GM12891 (cell line): Measurements from ENCODE around the gene PAK4.
"Not testable (repeated sequence)": the region's sequence is repeated elsewhere in the genome, so short reads cannot be mapped to it uniquely, and the experiment has no call there.

Experiments
- DNase-seq: peaks from one replicate; pipeline ENCODE4 v3.0.0; 2011; ENCODE audit warnings: low spot score; ENCODE audit not compliant: insufficient read length
- FAIRE-seq: peaks from 2 replicates; lab custom pipeline; 2011; peaks lifted over from hg19 to GRCh38; lab: Jason Lieb, UNC
- PAX5 ChIP-seq: IDR thresholded peaks from 2 replicates; pipeline ENCODE4 v1.6.1; 2011; ENCODE audit warnings: low read length, moderate library complexity, mild to moderate bottlenecking; ENCODE audit not compliant: insufficient read depth, severe bottlenecking
- POLR2A ChIP-seq: IDR thresholded peaks from 2 replicates; pipeline ENCODE4 v1.6.1; 2011; ENCODE audit warnings: low read depth, low read length, control low read depth
- POLR2AphosphoS5 ChIP-seq: IDR thresholded peaks from 2 replicates; pipeline ENCODE4 v1.6.1; 2011; ENCODE audit warnings: low read depth, low read length, control low read depth
- POU2F2 ChIP-seq: IDR thresholded peaks from 2 replicates; pipeline ENCODE4 v1.6.1; 2011; ENCODE audit warnings: low read depth, mild to moderate bottlenecking, control low read depth, low read length, moderate library complexity
- SPI1 ChIP-seq: IDR thresholded peaks from 2 replicates; pipeline ENCODE4 v1.6.1; 2011; ENCODE audit warnings: low read depth, low read length, control low read depth
- TAF1 ChIP-seq: IDR thresholded peaks from 2 replicates; pipeline ENCODE4 v1.6.1; 2011; ENCODE audit warnings: low read depth, low read length, control low read depth

The PAK4 gene

DNA sequence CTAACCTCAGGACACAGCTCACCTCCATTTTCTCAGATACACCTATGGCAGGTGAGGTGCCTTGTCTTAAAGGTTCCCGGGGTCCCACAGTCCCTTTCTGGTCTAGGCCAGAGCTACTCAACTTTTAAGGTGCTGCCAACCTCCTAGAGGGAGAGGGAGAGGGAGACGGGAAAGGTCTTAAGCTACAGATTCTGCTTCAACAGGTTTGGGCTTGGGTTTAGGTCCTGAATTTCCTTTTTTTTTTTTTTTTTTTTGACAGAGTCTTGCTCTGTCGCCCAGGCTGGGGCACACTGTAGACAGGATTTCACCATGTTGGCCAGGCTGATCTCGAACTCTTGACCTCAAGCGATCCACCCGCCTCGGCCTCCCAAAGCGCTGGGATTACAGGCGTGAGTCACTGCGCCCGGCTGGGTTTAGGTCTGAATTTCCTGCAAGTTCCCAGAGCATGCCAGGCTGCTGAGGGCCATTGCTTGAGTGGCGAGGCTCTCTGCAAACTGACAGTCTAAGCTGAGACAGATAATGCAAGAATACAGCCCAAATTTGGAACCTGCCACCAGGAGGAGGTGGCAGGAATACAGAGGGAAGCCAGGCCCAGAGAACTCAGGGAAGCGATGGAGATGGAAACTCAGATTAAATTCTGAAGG lies 86.3 kb downstream of the PAK4 start:
- no peak for DNase-seq
- TF ChIP-seq PAX5 = no peak
- TF ChIP-seq TAF1 = no peak
- TF ChIP-seq POU2F2 = no peak
- no peak for FAIRE-seq

GRCh38 chr19:39212375-39212742 lies 86.8 kb downstream of the PAK4 start:
- DNase-seq (no peak), FAIRE-seq (no peak)
- TF ChIP-seq SPI1 (no peak), TAF1 (no peak), POLR2AphosphoS5 (no peak), PAX5 (no peak), POLR2A (no peak), POU2F2 (no peak)

DNA sequence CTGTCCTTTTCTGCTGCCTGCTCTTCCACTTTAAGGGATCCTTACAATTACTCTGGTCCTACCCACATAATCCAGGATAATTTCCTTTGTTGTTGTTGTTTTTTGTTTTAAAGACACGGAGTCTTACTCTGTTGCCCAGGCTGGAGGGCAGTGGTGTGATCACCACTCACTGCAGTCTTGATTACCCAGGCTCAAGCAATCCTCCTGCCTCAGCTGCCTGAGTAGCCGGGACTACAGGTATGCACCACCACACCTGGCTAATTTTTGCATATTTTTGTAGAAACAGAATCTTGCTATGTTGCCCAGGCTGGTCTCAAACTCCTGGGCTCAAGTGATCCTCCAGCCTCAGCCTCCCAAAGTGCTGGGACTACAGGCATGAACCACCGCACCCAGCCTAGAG lies 89.7 kb downstream of the PAK4 start:
- FAIRE-seq, DNase-seq: not testable (repeated sequence)

DNA sequence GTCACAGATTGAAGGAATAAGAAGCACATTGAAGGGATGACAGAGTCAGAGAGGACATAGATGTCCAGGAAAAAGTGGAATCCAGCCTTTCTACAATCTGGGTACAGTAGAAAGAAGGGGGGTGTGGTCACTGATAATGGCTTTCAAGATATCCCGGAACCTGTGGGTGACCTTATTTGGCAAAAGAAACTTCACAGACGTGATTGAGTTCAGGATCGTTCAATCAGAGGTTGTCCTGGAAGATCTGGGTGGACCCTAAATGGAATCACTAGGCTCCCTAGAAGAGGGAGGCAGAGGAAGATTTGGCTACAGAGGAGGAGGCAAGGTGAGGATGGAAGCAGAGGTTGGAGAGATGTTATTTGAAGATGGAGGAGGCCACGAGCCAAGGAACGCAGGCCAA lies 91.5 kb downstream of the PAK4 start:
- TF ChIP-seq POLR2A = no peak
- no peak for FAIRE-seq

GRCh38 chr19:39218230-39219007 lies 92.8 kb downstream of the PAK4 start:
- no peak for TF ChIP-seq TAF1
- TF ChIP-seq SPI1 = no peak
- no peak for TF ChIP-seq POU2F2
- no peak for TF ChIP-seq POLR2AphosphoS5
- TF ChIP-seq POLR2A = no peak
- no peak for TF ChIP-seq PAX5
- no peak for DNase-seq
- FAIRE-seq = no peak

More for the DNA sequence above, 91.5 kb downstream of the PAK4 start:
- no peak for DNase-seq

- DNase-seq, FAIRE-seq: not testable (repeated sequence)
These were observed 93.5 kb downstream of the PAK4 start for GRCh38 chr19:39219108-39219507.

GRCh38 chr19:39223703-39224279 lies 98.2 kb downstream of the PAK4 start:
- TF ChIP-seq PAX5 (no peak), POU2F2 (no peak), TAF1 (no peak), SPI1 (no peak), POLR2AphosphoS5 (no peak), POLR2A (no peak)
- no peak for FAIRE-seq
- no peak for DNase-seq

DNA sequence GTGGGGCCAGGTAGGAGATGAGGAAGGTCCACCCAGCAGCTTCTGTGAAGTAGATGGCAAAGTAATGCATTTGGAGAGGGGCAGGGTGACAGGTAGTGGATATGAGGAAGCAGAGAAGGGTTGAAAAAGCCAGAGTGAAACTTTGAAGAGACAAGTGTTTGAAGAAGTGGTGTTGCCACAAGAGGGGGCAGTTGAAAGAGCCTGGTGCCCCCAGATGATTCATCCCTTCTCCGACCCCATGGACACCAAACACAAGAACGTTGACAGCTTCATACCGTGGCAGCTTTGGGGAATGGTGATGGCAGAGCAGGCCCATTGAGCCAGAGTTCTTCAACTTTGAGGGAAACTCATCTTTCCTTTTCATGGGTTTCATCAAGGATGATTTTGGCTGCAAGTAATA lies 99.3 kb downstream of the PAK4 start:
- FAIRE-seq (no peak), DNase-seq (no peak)
- TF ChIP-seq SPI1 = no peak
- no peak for TF ChIP-seq PAX5
- no peak for TF ChIP-seq POLR2AphosphoS5
- no peak for TF ChIP-seq POLR2A
- TF ChIP-seq POU2F2 = no peak
- no peak for TF ChIP-seq TAF1
